ENCODE data around the gene TMEM263. TPM values are rescaled to one million over a fixed set of nuclear protein-coding genes. Genes with fewer than 3 reads are reported as not detected.

The TMEM263 gene
- total and polyA plus RNA-seq, 2 of the 13 experiments (the other 11 are each of a cell fraction or from before 2014, with no cell fraction given): 25.9 to 58.6 TPM

GRCh38 chr12:107012736-107013425 lies 57.2 kb downstream of the TMEM263 start:
- no peak for ATAC-seq
- intact Hi-C loops (cut with micrococcal nuclease; ENCODE audit: unreplicated experiment) (no loop called here), in situ Hi-C loops (cut with HindIII; ENCODE audit: extremely low pct_ligation_motif_present, low pct_unique_long_range_greater_than_20kb) (no loop called here)
- WGBS (ENCODE audit: low lambda C conversion rate): 96% methylated on average over 1 of the region's 1 CpG
- no peaks in the 10 kb centered on the region for H3K79me2 ChIP-seq (ENCODE audit: insufficient read depth, low read length)
- no peaks in the 10 kb centered on the region for H4K20me1 ChIP-seq (ENCODE audit: insufficient read depth, low read length)
- no peaks in the 10 kb centered on the region; a peak in 2 of 5 replicates for H3K36me3 ChIP-seq (replicated peaks in 1 of 2; ENCODE audit: control insufficient read depth in 1 of 2, insufficient read depth in 2 of 2, low read length in 2 of 2)
- CTCF ChIA-PET (ENCODE audit: low intra/inter-chr PET ratio, low total read pairs): no interaction called here
- no peak overlapping the region for H3K27ac ChIP-seq (ENCODE audit: extremely low read length, insufficient read depth, low read length)
- H3K4me3 ChIP-seq (replicated peaks in 1 of 3; ENCODE audit: insufficient read depth in 1 of 3, low read depth in 2 of 3, low read length in 3 of 3): no peak overlapping the region
- H3K27me3 ChIP-seq (ENCODE audit: control insufficient read depth in 1 of 2, insufficient read depth in 2 of 2, low read length in 2 of 2): no peaks in the 10 kb centered on the region
- H3K4me1 ChIP-seq (ENCODE audit: insufficient read depth, low read length): no peaks in the 10 kb centered on the region
- no peak overlapping the region for H3K9ac ChIP-seq (ENCODE audit: insufficient read depth, low read depth, low read length)
- POLR2A ChIA-PET: no interaction called here
- DNase-seq (ENCODE audit: low spot score): no peak
- FAIRE-seq: no peak
- no peak for TF ChIP-seq ZNF558 (CRISPR knock-in tag; IDR thresholded peaks at IDR 0.05; ENCODE audit: borderline replicate concordance)
- no peak for TF ChIP-seq ZNF296 (CRISPR knock-in tag; conservative IDR thresholded peaks at IDR 0.05)
- TF ChIP-seq, protein P1, sequence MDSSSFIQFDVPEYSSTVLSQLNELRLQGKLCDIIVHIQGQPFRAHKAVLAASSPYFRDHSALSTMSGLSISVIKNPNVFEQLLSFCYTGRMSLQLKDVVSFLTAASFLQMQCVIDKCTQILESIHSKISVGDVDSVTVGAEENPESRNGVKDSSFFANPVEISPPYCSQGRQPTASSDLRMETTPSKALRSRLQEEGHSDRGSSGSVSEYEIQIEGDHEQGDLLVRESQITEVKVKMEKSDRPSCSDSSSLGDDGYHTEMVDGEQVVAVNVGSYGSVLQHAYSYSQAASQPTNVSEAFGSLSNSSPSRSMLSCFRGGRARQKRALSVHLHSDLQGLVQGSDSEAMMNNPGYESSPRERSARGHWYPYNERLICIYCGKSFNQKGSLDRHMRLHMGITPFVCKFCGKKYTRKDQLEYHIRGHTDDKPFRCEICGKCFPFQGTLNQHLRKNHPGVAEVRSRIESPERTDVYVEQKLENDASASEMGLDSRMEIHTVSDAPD (CRISPR knock-in tag; IDR thresholded peaks at IDR 0.05): no peak
- no peak for TF ChIP-seq ZNF557 (CRISPR knock-in tag; IDR thresholded peaks at IDR 0.05)
- no peak for TF ChIP-seq HINFP (CRISPR knock-in tag; IDR thresholded peaks at IDR 0.05; ENCODE audit: low read depth)
- no peak for TF ChIP-seq EED (CRISPR knock-in tag; IDR thresholded peaks at IDR 0.05)
- TF ChIP-seq ZNF335 (CRISPR knock-in tag; IDR thresholded peaks at IDR 0.05): no peak
- no peak for TF ChIP-seq ZFP36L1 (CRISPR knock-in tag; IDR thresholded peaks at IDR 0.05)
- TF ChIP-seq ZNF382 (CRISPR knock-in tag; IDR thresholded peaks at IDR 0.05; ENCODE audit: borderline replicate concordance): no peak
- no peak overlapping the region for H3K4me2 ChIP-seq (ENCODE audit: low read depth, low read length)
- no peak overlapping the region for H2AFZ ChIP-seq (ENCODE audit: low read length)
- H3K9me3 ChIP-seq (ENCODE audit: low read length): no peaks in the 10 kb centered on the region
- BruUV-seq (replicated peaks): no TSS peak
